Activated CD4-positive, CD25-positive, alpha-beta regulatory T cell treated with anti-CD3 and anti-CD28 coated beads, Interleukin-2, amount 50 U/mL, for 72 hours (primary cell): ENCODE results near the gene SPRR2E.
"Not testable (repeated sequence)": the region's sequence is repeated elsewhere in the genome, so short reads cannot be mapped to it uniquely, and the experiment has no call there.

Source experiments
- DNase-seq: peaks from one replicate; pipeline ENCODE4 v3.0.0; 2021

SPRR2E gene

DNA sequence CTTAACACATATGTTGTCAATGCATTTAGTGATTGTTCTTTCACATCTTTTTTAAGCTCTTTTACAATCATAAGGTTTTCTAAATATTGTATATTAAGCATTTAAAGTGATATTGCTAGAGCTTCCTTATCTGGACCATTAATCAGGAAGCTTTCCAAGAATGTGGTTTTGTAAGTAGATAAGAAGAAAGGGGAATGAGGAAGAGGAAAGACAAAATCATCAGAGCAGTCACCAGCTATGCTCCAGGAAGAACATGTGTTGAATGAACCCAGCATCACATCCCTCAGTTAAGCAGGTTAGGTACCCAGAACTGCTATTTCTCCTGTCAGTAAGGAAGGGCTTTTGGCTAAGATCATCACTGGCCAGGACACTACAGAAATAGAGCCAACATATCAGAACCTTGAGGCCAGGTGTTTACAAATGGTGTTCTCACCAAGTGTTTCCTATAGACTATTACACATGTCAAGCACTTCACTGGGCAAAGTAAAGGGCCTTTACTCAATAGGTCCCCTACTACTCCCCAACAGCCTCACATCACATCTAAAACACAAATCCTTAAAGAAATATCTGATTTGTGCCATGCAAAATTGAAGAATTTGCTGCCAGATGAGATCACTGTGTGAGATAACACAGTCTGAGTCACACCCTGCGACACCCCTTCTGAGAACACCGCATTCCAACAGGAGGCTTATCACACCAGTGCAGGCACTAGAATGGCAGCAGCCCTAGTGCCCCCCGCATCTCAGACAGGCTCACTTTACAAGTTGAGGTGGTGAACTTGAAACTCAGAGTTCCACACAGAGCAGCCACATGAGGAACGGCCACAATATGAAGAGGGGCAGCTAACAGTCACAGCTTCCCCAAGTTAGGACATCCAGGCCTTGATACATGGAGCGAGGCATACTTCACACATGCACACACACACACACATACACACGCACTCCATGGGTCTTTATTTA lies 35.2 kb downstream of the SPRR2E start:
- DNase-seq, result no peak

DNA sequence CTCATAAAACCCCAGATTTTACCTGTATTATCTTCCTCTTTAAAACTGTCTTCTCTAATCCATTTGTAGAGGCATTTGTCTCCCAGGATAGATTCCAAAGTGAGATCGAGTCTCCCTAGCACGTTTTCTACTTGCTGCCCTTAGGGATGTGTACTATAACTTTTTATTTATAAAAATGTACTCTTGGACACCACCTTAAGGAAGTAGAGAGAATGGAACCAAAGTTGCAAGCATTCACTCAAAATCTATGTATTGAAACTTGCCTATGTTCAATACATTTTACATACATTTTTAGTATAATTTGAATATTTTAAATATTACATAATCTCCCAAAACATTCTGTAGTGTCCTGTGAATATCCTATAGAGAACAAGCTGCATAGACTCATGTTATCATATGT lies 36.2 kb downstream of the SPRR2E start:
- no peak for DNase-seq

DNA sequence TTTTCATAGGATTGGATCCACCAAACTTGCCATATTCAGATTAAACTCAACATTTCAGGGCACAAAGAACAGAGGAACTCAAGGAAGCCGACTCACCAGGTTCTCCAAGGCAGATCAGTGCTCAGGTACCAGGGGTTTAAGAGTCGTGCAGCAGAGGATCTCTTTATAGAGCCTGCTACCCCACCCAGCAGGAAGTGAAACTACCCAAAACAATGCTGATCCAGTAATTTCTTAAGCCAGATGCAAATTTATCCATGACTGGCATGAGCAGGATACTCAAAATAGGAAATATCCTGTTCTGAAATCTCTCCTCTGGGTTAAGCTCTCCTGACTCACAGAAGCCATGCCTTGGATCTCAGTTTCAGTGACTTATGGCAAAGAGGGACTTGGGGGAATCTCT lies 37.0 kb downstream of the SPRR2E start, which contains the start of gene SPRR2A:
TSS of gene SPRR2A (minus strand) at position 138 of the 400 bp plus-strand sequence. CDS start 777 bp downstream, outside the sequence.
- DNase-seq, result no peak

DNA sequence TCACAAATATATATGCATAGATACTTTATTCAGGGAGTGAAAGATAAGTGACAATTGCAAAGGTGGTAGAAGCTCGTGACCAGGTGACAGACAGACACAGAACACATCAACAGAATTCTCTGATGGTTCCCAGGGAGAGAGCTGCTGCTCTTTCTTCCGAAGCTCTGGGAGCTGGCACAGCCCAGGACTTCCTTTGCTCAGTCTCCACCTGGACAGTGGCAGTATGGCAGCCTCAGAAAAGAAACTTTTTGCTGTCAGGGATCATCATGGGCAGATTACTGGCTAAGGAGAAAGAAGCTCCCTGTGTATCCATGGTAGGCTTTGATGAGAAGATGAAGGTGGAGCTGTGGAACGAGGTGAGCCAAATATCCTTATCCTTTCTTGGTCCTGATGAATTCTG lies 38.2 kb downstream of the SPRR2E start:
- DNase-seq, result not testable (repeated sequence)

DNA sequence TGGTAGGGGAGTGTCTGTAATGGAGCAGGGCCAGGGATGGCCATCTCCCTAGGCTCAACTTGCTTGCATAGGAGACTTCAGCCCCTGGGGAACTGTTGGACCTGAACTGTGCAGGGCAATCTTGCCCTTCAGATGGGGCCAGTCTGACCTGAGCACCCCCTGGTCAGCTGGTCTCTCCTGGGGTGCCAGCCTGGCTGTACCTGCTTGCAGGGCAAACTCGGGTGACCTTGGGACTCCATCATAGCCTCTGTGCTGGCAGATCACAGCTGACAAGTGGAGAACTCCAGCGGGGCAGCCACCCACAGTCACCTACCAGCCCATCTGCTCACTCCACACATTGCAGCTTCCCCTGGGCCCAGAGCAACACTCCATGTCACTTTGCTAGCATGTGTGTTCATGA lies 45.1 kb downstream of the SPRR2E start:
- no peak for DNase-seq
